ENCODE results near the gene MAP3K8. TPM values are rescaled to one million over a fixed set of nuclear protein-coding genes. Genes with fewer than 3 reads are reported as not detected.

The MAP3K8 gene
- total and polyA plus RNA-seq, 10 of the 15 experiments (the other 5 are each of a cell fraction or from before 2014, with no cell fraction given), result 25.5 to 115 (median 40.2) TPM

GRCh38 chr10:30437031-30437841, 3.3 kb downstream of the MAP3K8 start:
- RAD21 ChIA-PET (ENCODE audit: unreplicated experiment), result interaction anchor here (0.9 to 13.9 kb wide), 22 partner anchors 8 to 153 kb away, joined by 3 to 255 read pairs (median 6); no protein-coding TSS in a partner anchor
- H3K27ac ChIP-seq (ENCODE audit: control insufficient read depth, insufficient read depth), result peak overlapping the region; percentile 91
- intact Hi-C loops (cut with micrococcal nuclease; ENCODE audit: unreplicated experiment) (loop anchor here (5.0 kb wide), 1 partner anchor 55 kb away; no protein-coding TSS in a partner anchor), in situ Hi-C loops (cut with MboI) (no loop called here)
- no TSS peak for BruUV-seq (replicated peaks)
- H3K9ac ChIP-seq (ENCODE audit: control insufficient read depth, insufficient read depth, low read length), result peak overlapping the region; percentile 82
- no peak overlapping the region for H2AFZ ChIP-seq (ENCODE audit: control insufficient read depth, low read depth, low read length)
- H3K79me2 ChIP-seq (ENCODE audit: control insufficient read depth, insufficient read depth, low read length), result peaks cover 88% of the 10 kb centered on the region
- no peaks in the 10 kb centered on the region; the same call in 1 of the 2 replicates for H4K20me1 ChIP-seq (ENCODE audit: control insufficient read depth, insufficient read depth)
- DNase-seq (ENCODE audit: low read depth, low spot score) (no peak), ATAC-seq (peak; percentile 0; the same call in 1 of the 3 replicates), FAIRE-seq (no peak)
- H3K4me2 ChIP-seq (ENCODE audit: control insufficient read depth, insufficient read depth), result peak overlapping the region; percentile 65
- POLR2A ChIA-PET, result interaction anchor here (0.8 to 11.5 kb wide), 16 partner anchors 9 to 153 kb away, joined by 3 to 113 read pairs (median 5); no protein-coding TSS in a partner anchor
- 0 out of 2 replicates have a peak, but pooled peaks cover 3% of the 10 kb centered on the region for H3K4me1 ChIP-seq (ENCODE audit: control insufficient read depth, insufficient read depth, low read length)
- no peaks in the 10 kb centered on the region for H3K9me3 ChIP-seq (replicated peaks; ENCODE audit: control insufficient read depth, insufficient read depth, low read length)
- peak overlapping the region; percentile 100 for H3K4me3 ChIP-seq
- CTCF ChIA-PET, result interaction anchor here (0.7 to 13.9 kb wide), 23 partner anchors 9 to 234 kb away, joined by 3 to 123 read pairs (median 7); no protein-coding TSS in a partner anchor
- SMC1A ChIA-PET (ENCODE audit: uncharacterized antibody, unreplicated experiment), result interaction anchor here (0.8 to 16.2 kb wide), 25 partner anchors 9 to 154 kb away, joined by 3 to 284 read pairs (median 9); no protein-coding TSS in a partner anchor
- peaks cover 2 to 23% of the 10 kb centered on the region in 2 experiments for H3K36me3 ChIP-seq (ENCODE audit: control insufficient read depth in 2 of 2, insufficient read depth in 2 of 2, low read length in 1 of 2)
- no peaks in the 10 kb centered on the region for H3K27me3 ChIP-seq (replicated peaks in 1 of 2; ENCODE audit: control insufficient read depth in 2 of 2, insufficient read depth in 2 of 2, low read length in 1 of 2)
- WGBS (ENCODE audit: insufficient coverage, insufficient replicate concordance, low lambda C conversion rate, missing lambda C conversion rate), result under 1% methylated on average over 13 of the region's 13 CpGs
- TF ChIP-seq SMC3 (IDR thresholded peaks at IDR 0.05; ENCODE audit: borderline replicate concordance, low read length) (no peak), POLR2AphosphoS5 (IDR thresholded peaks at IDR 0.05; ENCODE audit: low read length) (peak; percentile 88), BACH1 (IDR thresholded peaks at IDR 0.05; ENCODE audit: borderline replicate concordance) (peak; percentile 97), NRF1 (conservative IDR thresholded peaks at IDR 0.05; ENCODE audit: low read depth, low read length) (no peak), SMARCA5 (IDR thresholded peaks at IDR 0.05) (peak; percentile 62; the same call in 1 of the 2 replicates), RUNX3 (IDR thresholded peaks at IDR 0.05; ENCODE audit: low read length) (0 out of 2 replicates have a peak, but pooled peaks have one; percentile 34), SMAD1 (IDR thresholded peaks at IDR 0.05; ENCODE audit: low read depth, partially characterized antibody) (peak; percentile 20), ZNF217 (IDR thresholded peaks at IDR 0.05) (0 out of 2 replicates have a peak, but pooled peaks have one; percentile 29), POLR2AphosphoS2 (IDR thresholded peaks at IDR 0.05; ENCODE audit: low read depth, low read length) (0 out of 2 replicates have a peak, but pooled peaks have one; percentile 21), CBFB (IDR thresholded peaks at IDR 0.05; ENCODE audit: low read depth) (no peak; the same call in 1 of the 2 replicates), ATF7 (IDR thresholded peaks at IDR 0.05; ENCODE audit: low read depth) (0 out of 2 replicates have a peak, but pooled peaks have one; percentile 11), NBN (IDR thresholded peaks at IDR 0.05) (no peak), NFIC (IDR thresholded peaks at IDR 0.05; ENCODE audit: low read depth, low read length) (0 out of 2 replicates have a peak, but pooled peaks have one; percentile 28), HDAC2 (IDR thresholded peaks at IDR 0.05) (no peak), E2F8 (IDR thresholded peaks at IDR 0.05; ENCODE audit: low read depth, partially characterized antibody) (no peak), MXI1 (IDR thresholded peaks at IDR 0.05; ENCODE audit: low read depth, low read length) (peak; percentile 46; the same call in 1 of the 2 replicates), REST (IDR thresholded peaks at IDR 0.05; ENCODE audit: low read depth, low read length) (no peak), LARP7 (IDR thresholded peaks at IDR 0.05) (0 out of 2 replicates have a peak, but pooled peaks have one; percentile 29)
